Measurements from ENCODE around the gene ADSS1.

The ADSS1 gene

GRCh38 chr14:104687601-104688504 is 36.2 kb upstream of the ADSS1 start:
- no peak for DNase-seq (ENCODE audit: low spot score)

- no peak for DNase-seq (ENCODE audit: low spot score)
Observed at GRCh38 chr14:104688505-104689108, 35.4 kb upstream of the ADSS1 start.

GRCh38 chr14:104689109-104689880 is 34.7 kb upstream of the ADSS1 start, which contains the start of gene INF2:
INF2 (plus strand) TSS chr14:104689618; CDS start chr14:104701366, 11,748 bp downstream.
- DNase-seq (ENCODE audit: low spot score) = peak; percentile 98

DNA sequence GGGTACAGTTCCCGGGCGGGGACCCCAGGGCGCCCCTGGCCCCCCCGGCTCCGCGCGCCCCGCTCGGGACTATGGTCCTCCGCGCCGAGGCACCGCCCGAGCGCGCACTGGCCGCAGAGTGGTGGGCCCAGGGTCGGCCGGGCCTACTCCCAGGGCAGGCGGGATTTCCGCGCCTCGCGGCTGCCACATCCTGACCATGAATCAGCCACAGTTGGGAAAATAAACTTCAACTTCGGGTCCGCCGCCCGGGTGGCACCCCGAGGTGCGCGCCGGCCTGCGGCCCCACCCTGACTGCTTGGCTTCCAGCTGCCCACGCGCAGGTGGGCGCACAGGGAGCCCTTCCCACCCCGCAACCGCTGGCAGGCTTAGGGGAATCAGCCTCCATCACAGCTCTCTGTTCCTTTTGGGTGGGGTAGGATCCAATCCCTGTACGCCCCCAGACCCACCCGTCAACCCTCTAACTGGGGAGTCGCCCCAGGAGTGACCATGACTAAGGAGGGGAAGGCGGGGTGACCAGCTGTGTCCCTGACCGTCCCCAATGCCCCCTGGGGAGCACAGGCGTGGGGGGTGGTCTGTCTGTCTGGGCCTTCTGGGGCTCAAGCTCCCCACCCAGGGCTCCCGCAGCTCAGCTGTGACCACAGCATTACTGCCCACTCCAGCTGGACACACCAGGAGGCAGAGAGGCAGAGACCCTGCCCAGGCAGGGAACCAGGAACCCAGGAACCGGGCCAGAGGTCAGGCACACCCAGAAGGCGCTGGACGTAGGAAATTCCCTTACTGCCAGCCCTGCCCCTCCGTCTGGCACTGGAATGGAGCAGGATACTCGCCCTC is 33.9 kb upstream of the ADSS1 start:
- peak; percentile 64 for DNase-seq (ENCODE audit: low spot score)

DNA sequence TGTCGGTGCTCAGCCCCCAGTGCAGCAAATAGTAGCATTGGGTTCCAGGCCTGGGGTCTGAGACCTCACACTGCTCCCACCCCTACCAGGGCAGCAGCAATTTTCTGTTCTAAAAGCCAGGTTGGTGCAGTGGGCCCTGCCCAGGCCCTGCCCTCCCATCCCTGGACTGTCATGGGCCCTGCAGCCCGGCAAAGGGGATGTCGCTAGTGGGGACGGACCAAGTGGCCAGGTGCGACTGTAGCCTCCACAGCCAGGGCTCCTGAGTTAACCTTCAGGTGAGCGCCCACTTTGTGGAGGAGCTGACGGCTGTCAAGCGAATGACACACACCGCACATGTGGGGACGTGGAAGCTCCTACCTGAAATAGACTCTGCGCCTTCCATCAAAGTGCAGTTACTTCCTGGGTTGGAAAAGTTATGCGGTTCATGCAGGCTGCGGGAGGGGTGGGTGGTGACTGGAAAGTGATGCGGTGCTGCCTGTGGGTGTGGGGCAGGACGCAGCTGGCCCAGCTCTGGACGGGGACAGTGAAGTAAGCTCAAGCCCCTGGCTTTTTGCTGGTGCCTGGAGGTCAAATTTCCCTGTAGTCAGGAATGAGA is 33.1 kb upstream of the ADSS1 start:
- no peak for DNase-seq (ENCODE audit: low spot score)

DNA sequence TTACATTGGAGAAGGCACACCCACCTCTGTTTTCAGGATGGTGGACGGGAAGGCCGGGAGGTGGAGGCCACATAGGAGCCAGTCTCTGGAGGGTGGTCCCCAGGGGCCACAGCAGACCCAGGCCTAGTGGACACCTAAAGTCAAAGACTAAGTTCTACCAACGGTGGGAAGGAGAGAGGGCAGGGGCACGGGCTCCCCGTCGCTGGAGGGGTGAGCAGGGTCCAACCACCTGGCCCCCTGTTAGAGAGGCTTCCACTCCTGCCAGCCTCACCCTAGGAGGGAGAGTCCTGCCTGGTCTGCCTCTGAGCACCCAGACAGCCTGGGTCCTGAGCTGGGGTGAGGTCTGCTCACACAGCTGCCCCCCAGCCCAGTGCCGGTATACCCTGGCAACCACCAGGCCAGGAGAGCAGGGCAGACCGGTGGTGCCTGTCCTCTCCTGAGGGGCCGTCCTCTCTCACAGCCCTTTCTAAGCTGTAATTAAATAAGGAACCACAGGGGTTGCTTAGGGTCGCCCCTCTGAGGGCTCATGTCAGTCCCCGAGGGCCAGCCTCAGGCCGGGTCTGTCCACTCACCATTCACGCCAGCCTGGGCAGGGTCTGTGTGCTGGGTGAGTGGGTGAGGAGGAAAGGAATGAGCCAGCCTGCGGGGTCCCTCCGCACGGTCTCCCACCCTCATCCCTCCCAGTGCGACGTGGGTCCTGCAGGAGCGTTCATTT is 32.3 kb upstream of the ADSS1 start:
- no peak for DNase-seq (ENCODE audit: low spot score)

DNA sequence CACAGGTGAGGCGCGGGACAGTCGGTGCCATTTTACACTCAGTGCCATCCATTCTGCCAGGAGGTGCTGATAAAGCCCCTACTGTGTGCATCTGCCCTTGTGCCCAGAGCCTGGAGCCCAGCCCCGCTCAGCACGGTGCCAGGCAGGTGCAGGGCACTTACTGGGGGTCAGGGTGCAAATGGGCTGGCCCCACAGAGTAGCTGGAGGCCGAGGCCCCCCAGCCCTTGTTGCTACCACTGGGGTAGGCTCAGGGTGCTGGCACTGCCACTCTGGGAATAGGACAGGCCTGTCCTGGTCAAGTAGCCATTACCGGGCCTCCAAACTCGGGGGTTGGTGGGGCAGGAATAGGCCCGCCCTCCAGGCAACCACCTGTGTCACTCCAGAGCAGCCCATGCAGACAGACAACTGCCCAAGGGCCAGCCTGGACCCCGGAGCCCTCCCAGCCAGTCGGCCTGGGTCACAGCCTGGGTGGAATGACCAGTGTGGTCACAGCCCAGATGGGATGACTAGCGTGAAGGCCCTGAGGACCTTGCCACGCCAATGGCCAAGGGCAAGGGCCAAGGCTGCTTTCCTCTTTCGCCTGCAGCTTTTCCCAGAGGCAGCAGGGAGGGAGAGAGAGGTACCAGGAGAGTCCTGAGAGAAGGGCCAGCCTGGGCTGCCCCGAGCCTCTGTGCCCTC is 31.6 kb upstream of the ADSS1 start:
- DNase-seq (ENCODE audit: low spot score) = no peak

- DNase-seq (ENCODE audit: low spot score) = no peak
Observed at GRCh38 chr14:104692939-104693315, 31.1 kb upstream of the ADSS1 start.

- DNase-seq (ENCODE audit: low spot score) = no peak
Observed at GRCh38 chr14:104693482-104694431, 30.3 kb upstream of the ADSS1 start.

DNA sequence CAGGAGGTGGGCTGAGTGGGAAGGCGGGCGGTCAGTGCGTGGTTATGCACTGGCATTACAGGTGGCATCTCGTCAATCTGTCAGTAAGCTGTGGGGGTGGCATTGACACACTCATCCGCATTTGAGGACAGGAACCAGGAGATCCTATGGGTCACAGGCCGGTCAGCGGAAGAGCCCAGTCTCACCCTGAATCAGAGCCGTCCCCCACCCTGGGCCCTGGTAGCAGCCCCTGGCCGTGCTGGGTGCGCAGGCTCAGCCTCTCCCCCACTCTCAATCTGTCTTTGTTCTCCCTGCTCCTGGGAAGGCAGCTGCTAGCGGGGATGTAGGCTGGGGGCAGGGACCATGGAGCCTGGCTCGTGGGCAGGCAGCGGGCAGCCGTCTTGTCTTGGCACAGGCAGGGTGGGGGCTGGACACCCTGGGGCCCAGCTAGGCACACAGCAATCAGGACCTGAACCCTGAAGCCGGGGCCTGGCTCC is 29.5 kb upstream of the ADSS1 start:
- no peak for DNase-seq (ENCODE audit: low spot score)

GRCh38 chr14:104694991-104695659 is 28.9 kb upstream of the ADSS1 start:
- no peak for DNase-seq (ENCODE audit: low spot score)

- no peak for DNase-seq (ENCODE audit: low spot score)
Observed at GRCh38 chr14:104695660-104696000, 28.4 kb upstream of the ADSS1 start.

DNA sequence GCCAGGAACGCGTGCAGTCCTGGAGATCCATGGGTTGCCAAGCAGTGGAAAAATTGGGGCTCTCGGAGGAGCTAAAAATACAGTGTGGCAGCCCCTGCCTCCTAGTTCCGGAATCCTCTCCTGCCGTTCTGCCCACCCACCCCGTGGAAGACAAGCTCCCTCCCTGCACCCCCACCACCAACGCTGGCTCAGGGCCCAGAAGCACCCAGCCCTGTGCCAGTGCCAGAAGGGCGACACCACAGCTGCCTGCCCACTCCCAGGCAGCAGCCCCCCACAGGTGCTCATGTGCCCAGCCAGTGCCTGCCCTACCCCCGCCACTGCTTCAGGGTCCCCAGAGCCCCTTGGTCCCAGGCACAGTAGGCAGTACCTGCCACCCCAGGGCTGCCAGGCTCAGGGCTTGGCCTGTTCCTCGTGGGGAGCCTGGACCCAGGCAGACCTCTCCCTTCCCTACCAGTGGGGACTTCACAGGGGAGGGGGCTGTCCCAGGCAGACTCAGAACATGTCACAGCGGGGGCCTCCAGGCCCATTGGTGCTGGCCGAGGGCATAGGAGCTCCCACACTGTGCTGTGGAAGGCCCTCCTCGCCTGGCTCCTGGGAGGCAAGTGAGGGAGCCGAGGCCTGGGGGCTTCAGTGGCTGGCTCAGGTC is 27.2 kb upstream of the ADSS1 start:
- DNase-seq (ENCODE audit: low spot score) = no peak

DNA sequence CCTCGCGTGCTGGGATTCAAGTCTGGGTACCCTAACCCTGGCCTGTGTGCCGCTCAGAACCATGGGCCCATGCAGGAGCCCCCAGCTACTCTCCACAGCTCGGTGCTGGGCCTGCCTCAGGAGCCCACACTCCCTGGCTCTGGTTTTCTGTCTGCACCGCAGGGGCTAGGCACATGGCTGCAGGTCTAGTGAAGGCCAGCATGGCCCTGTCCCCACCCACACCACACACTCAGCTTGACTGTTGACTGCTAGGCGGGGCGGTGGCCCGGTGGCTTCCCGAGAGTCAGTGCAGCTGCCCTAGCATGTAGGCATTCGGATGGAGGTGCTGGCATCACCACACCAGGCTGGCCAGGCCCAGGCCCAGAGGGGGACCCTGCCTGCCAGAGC is 26.7 kb upstream of the ADSS1 start:
- no peak for DNase-seq (ENCODE audit: low spot score)

DNA sequence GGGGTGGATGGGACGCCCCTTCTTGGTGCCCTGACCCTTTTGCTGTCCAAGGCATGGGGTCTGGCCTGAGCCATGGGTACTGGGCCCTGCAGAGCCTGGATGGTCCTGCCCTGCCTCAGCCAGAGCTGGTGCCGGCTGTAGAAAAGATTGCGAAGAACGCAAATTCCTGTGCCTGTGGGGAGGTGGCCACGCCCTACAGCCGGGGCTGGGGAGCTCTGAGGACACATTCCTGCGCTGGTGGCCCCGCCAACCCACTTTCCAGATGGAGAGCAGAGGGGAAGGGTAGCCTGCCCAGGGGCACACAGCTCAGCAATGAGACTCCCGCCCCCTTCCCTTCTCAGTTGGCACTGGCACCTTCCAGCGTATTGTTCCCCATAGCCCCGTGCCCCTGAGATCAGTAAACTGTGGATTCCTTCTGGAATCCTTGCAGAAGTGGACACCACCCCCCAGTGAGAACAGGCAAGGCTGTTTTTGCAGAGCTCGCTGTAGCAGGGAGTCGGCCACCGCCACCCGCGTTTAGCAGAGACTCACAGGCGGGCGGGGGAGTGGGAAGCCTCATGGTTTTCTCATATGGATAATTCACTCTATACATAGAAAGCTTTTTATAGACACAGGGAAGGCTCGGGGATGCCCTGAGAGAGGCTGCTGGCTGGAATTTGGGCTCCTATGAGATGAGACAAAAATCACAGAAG is 26.0 kb upstream of the ADSS1 start:
- peak; percentile 77 for DNase-seq (ENCODE audit: low spot score)

GRCh38 chr14:104698688-104699425 is 25.2 kb upstream of the ADSS1 start:
- no peak for DNase-seq (ENCODE audit: low spot score)

- DNase-seq (ENCODE audit: low spot score) = no peak
Observed at GRCh38 chr14:104699426-104699748, 24.6 kb upstream of the ADSS1 start.
